ENCODE results near the gene GMEB2. TPM values are rescaled to one million over a fixed set of nuclear protein-coding genes. Genes with fewer than 3 reads are reported as not detected.

GMEB2 gene
- total RNA-seq, 1 donor from 2014 or later: 11.1 TPM

GRCh38 chr20:63556873-63557478 lies 69.9 kb downstream of the GMEB2 start:
- intact Hi-C loops (cut with DNase I): no loop called here
- no peak for ATAC-seq
- DNase-seq (ENCODE audit: low spot score): no peak

- intact Hi-C loops (cut with DNase I): no loop called here
- no peak for ATAC-seq
- DNase-seq (ENCODE audit: low spot score): no peak
Observed at GRCh38 chr20:63555661-63556381, 71.1 kb downstream of the GMEB2 start.

GRCh38 chr20:63554361-63555278 lies 72.3 kb downstream of the GMEB2 start:
- no peak for ATAC-seq
- intact Hi-C loops (cut with DNase I): no loop called here
- DNase-seq (ENCODE audit: low spot score): no peak

GRCh38 chr20:63553933-63554290 lies 73.0 kb downstream of the GMEB2 start, which contains the start of gene FNDC11:
Gene FNDC11 (plus strand): TSS chr20:63554159. CDS start chr20:63555664, 1,505 bp downstream.
- peak; percentile 79 for DNase-seq (ENCODE audit: low spot score)
- intact Hi-C loops (cut with DNase I): no loop called here
- ATAC-seq: peak; percentile 56

GRCh38 chr20:63553251-63553932 lies 73.5 kb downstream of the GMEB2 start:
- ATAC-seq: peak; percentile 90
- DNase-seq (ENCODE audit: low spot score): peak; percentile 94
- intact Hi-C loops (cut with DNase I): no loop called here

- intact Hi-C loops (cut with DNase I): no loop called here
- ATAC-seq: peak; percentile 2
Observed at GRCh38 chr20:63552481-63553249, 74.2 kb downstream of the GMEB2 start.

GRCh38 chr20:63551068-63551467 lies 75.8 kb downstream of the GMEB2 start:
- intact Hi-C loops (cut with DNase I): no loop called here
- no peak for DNase-seq (ENCODE audit: low spot score)
- ATAC-seq: no peak

More at GRCh38 chr20:63552481-63553249, 74.2 kb downstream of the GMEB2 start:
- no peak for DNase-seq (ENCODE audit: low spot score)

GRCh38 chr20:63549679-63550282 lies 77.1 kb downstream of the GMEB2 start:
- no peak for DNase-seq (ENCODE audit: low spot score)
- intact Hi-C loops (cut with DNase I): no loop called here
- no peak for ATAC-seq

GRCh38 chr20:63549019-63549418 lies 77.9 kb downstream of the GMEB2 start:
- DNase-seq (ENCODE audit: low spot score) (no peak), ATAC-seq (no peak)
- intact Hi-C loops (cut with DNase I): no loop called here

- intact Hi-C loops (cut with DNase I): no loop called here
- ATAC-seq (no peak), DNase-seq (ENCODE audit: low spot score) (no peak)
Observed at GRCh38 chr20:63548542-63548941, 78.4 kb downstream of the GMEB2 start.

GRCh38 chr20:63547725-63548480 lies 79.0 kb downstream of the GMEB2 start, which contains the start of gene SRMS:
Gene SRMS (minus strand): TSS chr20:63547749. CDS start chr20:63547463, 286 bp downstream.
- DNase-seq (ENCODE audit: low spot score) (no peak), ATAC-seq (no peak)
- intact Hi-C loops (cut with DNase I): no loop called here

GRCh38 chr20:63546956-63547724 lies 79.8 kb downstream of the GMEB2 start:
- no peak for ATAC-seq
- intact Hi-C loops (cut with DNase I): no loop called here
- no peak for DNase-seq (ENCODE audit: low spot score)

GRCh38 chr20:63546256-63546955 lies 80.5 kb downstream of the GMEB2 start:
- intact Hi-C loops (cut with DNase I): no loop called here
- ATAC-seq (no peak), DNase-seq (ENCODE audit: low spot score) (no peak)

GRCh38 chr20:63545814-63546213 lies 81.1 kb downstream of the GMEB2 start:
- intact Hi-C loops (cut with DNase I): no loop called here
- no peak for DNase-seq (ENCODE audit: low spot score)
- no peak for ATAC-seq

- no peak for ATAC-seq
- intact Hi-C loops (cut with DNase I): no loop called here
- DNase-seq (ENCODE audit: low spot score): no peak
Observed at GRCh38 chr20:63544958-63545516, 81.9 kb downstream of the GMEB2 start.

Data from sciatic nerve (tissue), 2 donors.